GM21737 (cell line): ENCODE data around the gene PDGFB.

Experiments
- ATAC-seq: cut with Tn5 transposase; IDR thresholded peaks from one replicate; pipeline ENCODE4 v1.9.1; 2021; ENCODE audit warnings: mild to moderate bottlenecking, moderate library complexity; ENCODE audit not compliant: unreplicated experiment

The PDGFB gene

GRCh38 chr22:39240831-39241793 lies 3.7 kb downstream of the PDGFB start:
- no peak for ATAC-seq

GRCh38 chr22:39239561-39240423 lies 5.0 kb downstream of the PDGFB start:
- no peak for ATAC-seq

- ATAC-seq, result no peak
Measured at GRCh38 chr22:39238966-39239505, 5.7 kb downstream of the PDGFB start.

DNA sequence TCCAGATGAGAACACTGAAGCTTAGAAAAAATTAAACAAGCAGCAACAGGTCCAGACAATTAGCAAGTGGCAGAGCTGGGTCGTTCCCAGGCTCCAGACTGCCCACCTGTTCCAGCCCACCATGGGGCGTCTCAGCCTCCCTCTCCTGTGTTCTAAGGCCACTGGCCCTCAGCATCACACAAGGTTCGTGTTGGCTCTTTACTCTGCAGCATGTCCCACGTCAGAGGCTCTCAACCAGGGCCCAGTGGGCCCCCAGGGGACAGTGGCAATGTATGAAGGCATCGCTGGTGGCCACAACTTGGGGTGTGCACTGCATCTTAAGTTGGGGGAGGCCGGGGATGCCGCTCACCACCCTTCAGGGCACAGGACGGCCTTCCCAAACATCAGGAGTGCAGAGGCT lies 6.2 kb downstream of the PDGFB start:
- ATAC-seq, result no peak

DNA sequence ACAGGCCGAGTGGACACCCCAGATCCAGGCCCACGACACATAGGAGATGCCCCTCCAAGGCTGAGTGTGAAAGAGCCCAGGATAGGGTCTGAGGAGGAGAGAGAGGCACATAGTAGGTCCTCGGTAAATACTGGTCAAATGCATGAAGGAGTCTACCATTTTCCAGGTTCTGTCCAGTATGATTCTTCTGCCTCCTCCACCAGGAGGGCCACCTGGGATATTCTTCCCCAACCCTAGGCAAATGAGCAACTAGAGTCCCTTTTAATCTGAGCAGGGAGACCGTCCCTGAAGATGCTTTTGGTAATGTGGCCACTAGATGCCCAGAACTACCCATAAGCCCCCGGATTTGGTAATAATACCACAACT lies 6.7 kb downstream of the PDGFB start:
- no peak for ATAC-seq

DNA sequence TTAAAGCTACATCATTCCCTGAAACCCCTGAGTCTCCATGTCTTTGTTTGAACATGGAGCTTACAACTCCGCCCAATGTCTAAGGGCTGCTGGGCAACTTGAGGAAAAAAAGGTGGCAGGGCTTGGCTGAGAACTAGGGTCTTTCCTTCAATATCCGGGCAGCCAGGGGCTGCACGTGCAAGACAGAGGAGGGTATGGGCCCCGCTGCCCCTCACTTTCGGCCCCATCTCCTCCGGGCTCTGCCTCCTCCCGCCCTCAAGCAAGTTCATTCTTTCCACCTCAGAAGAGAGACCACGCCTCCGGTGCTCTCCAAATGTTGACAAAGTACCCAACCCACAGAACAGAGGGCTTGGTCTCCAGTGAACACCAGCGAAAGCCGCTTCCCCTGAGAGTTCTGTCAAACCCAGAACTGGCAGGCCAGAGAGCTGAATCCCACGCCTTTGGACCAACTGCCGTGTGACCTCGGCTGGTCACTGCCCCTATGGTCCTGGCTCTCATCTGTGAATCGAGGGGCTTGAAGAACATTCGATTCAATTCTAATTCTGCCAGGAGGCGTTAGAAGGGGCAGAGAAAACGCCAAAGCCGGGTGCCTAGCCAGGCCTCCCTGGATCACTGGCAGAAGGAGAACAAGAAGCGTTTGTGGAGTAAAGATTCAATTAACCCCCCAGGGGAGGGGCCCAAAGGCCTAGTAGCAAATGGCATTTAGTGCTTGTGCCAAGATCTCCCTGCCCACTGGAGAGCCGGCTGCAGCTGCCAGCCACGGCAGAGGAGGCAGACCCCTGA lies 7.3 kb downstream of the PDGFB start:
- no peak for ATAC-seq

GRCh38 chr22:39236321-39237317 lies 8.2 kb downstream of the PDGFB start:
- no peak for ATAC-seq

- ATAC-seq, result no peak
Measured at GRCh38 chr22:39234867-39235687, 9.7 kb downstream of the PDGFB start.

DNA sequence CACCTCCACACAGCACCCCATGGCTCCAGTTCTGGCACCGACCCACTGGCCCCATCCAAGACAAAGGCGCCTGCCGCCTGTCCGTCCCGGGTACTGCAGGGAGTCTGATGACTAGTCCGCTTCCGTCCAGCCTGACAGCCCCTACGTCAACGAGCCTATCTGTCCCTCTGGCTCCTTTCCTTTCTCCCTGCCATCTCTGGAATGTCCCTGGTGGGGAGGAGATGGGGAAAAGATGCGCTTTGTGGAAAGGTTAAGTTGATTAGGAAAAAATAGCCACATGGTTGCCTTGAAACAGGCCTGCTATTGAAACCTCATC lies 10.4 kb downstream of the PDGFB start:
- ATAC-seq, result no peak

DNA sequence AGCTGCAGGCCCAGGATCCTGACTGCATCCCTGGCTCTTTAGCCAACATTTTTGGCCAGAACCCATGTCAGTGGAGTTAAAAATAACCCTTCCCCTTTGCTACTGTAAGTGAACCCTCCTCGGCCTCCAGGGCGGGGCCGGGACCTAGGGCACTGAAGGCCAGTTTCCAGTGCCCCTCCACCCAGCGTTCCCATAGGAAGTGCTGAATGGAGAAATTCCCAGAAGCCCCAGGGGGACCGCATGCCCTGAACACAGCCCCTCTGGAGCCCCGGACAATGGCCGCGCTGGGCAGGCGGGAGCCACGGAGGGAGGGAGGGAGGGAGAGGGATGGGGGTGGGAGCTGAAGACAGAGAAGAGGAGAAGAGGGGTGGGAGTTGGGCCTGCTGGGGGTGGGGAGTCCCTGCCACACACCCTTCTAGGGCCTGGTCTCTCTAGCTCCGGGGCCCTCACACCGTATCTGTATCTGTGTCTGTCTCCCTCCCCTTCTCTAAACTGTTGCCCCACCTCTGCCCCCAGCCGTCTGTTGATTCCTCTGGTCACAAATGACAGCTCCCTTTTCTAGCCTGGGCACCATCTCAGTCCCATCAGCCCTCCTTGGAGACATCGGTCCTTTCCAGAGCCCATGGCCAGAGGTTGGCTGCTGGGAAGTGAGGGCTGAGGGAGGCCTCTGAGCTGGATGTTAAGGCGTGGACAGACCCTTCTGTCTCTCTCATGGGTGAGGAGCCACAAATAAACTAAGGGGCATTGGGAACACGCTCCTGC lies 10.9 kb downstream of the PDGFB start:
- no peak for ATAC-seq

GRCh38 chr22:39232806-39233709 lies 11.7 kb downstream of the PDGFB start:
- no peak for ATAC-seq

DNA sequence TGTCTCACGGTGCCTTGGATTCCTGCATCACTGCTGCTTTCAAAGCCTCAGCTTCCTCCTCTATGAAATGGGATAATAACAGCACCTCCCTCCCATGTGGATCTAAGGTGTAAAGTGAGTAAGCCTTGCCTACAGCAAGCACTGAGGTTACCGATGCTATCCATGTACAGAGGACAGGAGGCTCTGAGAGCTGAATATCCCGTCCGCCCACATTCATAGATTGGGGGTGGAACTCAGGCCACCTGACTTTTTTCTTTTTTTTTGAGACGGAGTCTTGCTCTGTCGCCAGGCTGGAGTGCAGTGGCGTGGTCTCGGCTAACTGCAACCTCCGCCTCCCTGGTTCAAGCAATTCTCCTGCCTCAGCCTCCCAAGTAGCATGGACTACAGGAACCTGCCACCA lies 12.5 kb downstream of the PDGFB start:
- no peak for ATAC-seq

GRCh38 chr22:39231197-39231950 lies 13.4 kb downstream of the PDGFB start:
- ATAC-seq, result no peak

DNA sequence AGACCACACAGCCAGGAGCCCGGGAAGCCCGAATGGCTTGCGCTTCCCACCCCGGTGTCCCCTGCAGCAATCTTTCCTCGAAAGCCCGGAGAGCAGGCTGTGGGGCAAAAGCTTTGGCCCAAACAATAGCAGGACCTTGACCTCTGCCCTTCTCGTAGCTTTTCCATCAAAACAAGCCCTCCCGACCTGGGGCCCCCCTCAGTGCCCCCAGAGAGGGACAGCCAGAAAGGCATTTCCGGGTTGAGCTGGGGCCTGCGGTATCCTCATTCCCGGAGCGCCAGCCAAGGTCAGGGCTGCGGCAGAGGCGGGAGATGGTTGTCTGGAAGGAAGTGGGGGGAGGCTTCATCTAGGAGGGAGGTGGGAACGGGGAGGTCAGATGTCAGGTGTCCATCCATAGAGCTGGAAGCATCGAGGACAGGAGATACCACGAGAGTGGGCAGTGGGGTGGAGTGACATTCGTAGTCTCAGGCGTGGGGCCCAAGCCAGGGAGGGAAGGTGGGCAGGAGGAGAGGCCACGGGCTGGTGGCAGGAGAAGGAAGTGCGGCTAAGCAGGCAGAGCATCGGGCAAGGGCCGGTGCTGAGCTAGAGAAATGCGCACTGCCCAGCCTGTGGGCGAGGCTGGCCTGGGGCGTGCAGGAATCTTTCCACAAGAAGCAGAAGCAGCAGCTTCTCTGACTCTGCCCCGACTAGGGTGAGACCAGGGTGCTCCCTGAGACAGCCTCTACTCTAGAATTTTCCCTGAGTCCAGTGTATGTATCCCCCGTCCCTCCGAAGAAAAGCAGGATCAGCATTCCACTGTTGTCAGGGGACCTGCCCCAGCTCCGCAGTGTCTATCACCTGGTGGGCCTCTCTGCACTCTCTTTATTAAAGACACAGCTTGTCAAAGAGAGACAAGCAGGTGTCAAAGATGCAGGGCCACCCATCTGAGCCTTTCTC lies 14.3 kb downstream of the PDGFB start:
- ATAC-seq, result no peak

GRCh38 chr22:39229688-39230260 lies 15.0 kb downstream of the PDGFB start:
- no peak for ATAC-seq
